Endodermal cell (in vitro differentiated cells): Measurements from ENCODE around the gene PPFIBP2. TPM values are rescaled to one million over a fixed set of nuclear protein-coding genes. Genes with fewer than 3 reads are reported as not detected.
"Not testable (repeated sequence)": the region's sequence is repeated elsewhere in the genome, so short reads cannot be mapped to it uniquely, and the experiment has no call there.

Experiments
- DNase-seq: peaks from one replicate; pipeline ENCODE4 v3.0.0-alpha.2; 2017
- H3K27ac ChIP-seq: 2 replicates; pipeline ENCODE4 v1.5.1; 2013; ENCODE audit warnings: mild to moderate bottlenecking, low read depth, low read length, moderate library complexity
- H3K27me3 ChIP-seq: 2 replicates; pipeline ENCODE4 v1.6.1; 2013; ENCODE audit warnings: mild to moderate bottlenecking, low read length, moderate library complexity; ENCODE audit not compliant: insufficient read depth, control insufficient read depth, poor library complexity, severe bottlenecking
- H3K36me3 ChIP-seq: 2 replicates; pipeline ENCODE4 v1.7.0; 2013; ENCODE audit warnings: mild to moderate bottlenecking, low read length, moderate library complexity; ENCODE audit not compliant: control insufficient read depth, insufficient read depth
- H3K4me1 ChIP-seq: one replicate; pipeline ENCODE4 v1.7.0; 2013; ENCODE audit warnings: low read length; ENCODE audit not compliant: control insufficient read depth, insufficient read depth
- H3K4me3 ChIP-seq: 2 replicates; pipeline ENCODE4 v1.5.1; 2013; ENCODE audit warnings: mild to moderate bottlenecking, low read length, moderate library complexity
- H3K9ac ChIP-seq: 2 replicates; pipeline ENCODE4 v1.6.1; 2013; ENCODE audit warnings: mild to moderate bottlenecking, low read length, moderate library complexity; ENCODE audit not compliant: poor library complexity, severe bottlenecking; ENCODE audit errors: extremely low read depth
- H3K9me3 ChIP-seq: 2 replicates; pipeline ENCODE4 v1.6.1; 2013; ENCODE audit warnings: mild to moderate bottlenecking, low read length, moderate library complexity; ENCODE audit not compliant: control insufficient read depth
- H3K27ac Mint-ChIP-seq: 2 replicates; pipeline ENCODE4 v1.8.0; 2020; ENCODE audit warnings: mixed read lengths
- H3K27me3 Mint-ChIP-seq: 2 replicates; pipeline ENCODE4 v1.8.0; 2021; ENCODE audit warnings: mild to moderate bottlenecking, mixed read lengths; ENCODE audit not compliant: insufficient read depth
- H3K36me3 Mint-ChIP-seq: 2 replicates; pipeline ENCODE4 v1.8.0; 2020; ENCODE audit warnings: low read depth, mixed read lengths
- H3K4me1 Mint-ChIP-seq: 2 replicates; pipeline ENCODE4 v1.8.0; 2020; ENCODE audit warnings: mixed read lengths
- H3K4me3 Mint-ChIP-seq: 2 replicates; pipeline ENCODE4 v1.8.0; 2020; ENCODE audit warnings: mild to moderate bottlenecking, moderate library complexity, mixed read lengths
- H3K9me3 Mint-ChIP-seq: 2 replicates; pipeline ENCODE4 v1.8.0; 2020; ENCODE audit warnings: mild to moderate bottlenecking, mixed read lengths
- WGBS, 2 experiments: methylation state at CpG; one replicate each; pipeline versions ENCODE4 v1.1.5 to v1.1.7; 2013; ENCODE audit warnings: missing lambda C conversion rate in 2 of 2, mixed read lengths in 1 of 2; ENCODE audit not compliant: insufficient coverage in 1 of 2, insufficient read length in 1 of 2; 5-methylcytosine and 5-hydroxymethylcytosine counted together
- total RNA-seq, 2 donors: library from RNA; stranded (reverse); fragmentation: NEBNext Ultra II Directional in 1 of 2; extraction: Animal tissue kit (Norgen Biotek cat#: 25700) in 1 of 2; gene quantifications; 2 replicates in 1 of 2; 3 replicates in 1 of 2; pipeline ENCODE4 v1.2.1, GENCODE V29; 2021
- TF ChIP-seq, protein P1 (sequence below): fragments of 200-600 bp; sonication (generic); conservative IDR thresholded peaks from 2 replicates; pipeline ENCODE4 v1.5.0; 2021; ENCODE audit warnings: antibody characterized with exemption, mild to moderate bottlenecking

The PPFIBP2 gene
- total RNA-seq, 2 donors from 2014 or later = 149 to 195 TPM

DNA sequence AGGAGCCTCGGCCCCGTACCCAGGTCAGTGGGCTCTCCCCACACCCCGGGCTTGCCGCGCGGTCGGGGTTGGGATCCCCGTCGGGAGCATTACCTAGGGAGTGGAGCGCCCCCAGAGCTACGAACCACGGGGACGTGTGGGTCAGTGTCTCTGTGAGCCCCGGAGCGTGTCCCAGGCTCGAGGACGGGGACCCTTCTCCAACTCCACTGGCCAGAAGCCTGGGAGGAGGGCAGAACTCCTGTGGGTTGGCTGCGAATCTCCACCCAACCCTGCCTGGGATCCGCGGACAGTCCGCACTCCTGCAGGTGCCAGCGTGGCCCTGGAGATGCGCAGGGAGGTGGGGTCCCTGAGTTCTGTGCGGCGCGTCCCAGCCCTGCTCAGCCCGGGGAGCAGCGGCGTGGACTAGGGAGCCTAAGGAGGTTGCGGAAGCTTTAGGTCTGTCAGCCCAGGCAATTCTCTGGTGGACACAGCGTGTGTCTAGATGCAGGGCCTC lies 346 bp downstream of the PPFIBP2 start:
- H3K9ac ChIP-seq = peak overlapping the region; percentile 47
- no peak for DNase-seq

DNA sequence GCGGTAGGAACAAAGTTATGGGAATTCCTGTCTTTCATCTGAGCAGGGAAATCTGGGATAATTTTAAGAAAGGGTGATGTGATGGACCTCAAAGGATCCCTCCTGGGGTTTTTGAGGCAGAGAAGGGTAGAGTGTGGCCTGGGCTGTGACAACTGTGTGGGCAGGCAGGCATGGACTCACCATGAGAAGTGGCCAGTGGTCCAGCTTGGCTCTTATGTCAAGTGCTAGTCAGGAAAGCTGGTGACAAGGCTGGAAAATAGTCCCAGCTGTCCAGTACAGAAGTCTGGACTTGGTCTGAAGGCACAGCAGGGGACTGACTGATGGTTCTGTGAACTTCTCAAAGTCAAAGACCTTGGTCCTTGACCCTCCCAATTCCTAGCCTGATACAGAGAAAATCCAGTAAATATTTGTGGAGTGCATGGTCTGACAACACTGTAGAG lies 1.7 kb downstream of the PPFIBP2 start:
- Mint-ChIP-seq H3K4me3 (peak overlapping the region; percentile 17), H3K27me3 (peaks cover 25% of the 10 kb centered on the region), H3K27ac (no peak overlapping the region), H3K36me3 (no peaks in the 10 kb centered on the region), H3K4me1 (peaks cover 39% of the 10 kb centered on the region), H3K9me3 (no peaks in the 10 kb centered on the region)
- peaks cover 7% of the 10 kb centered on the region for H3K27me3 ChIP-seq
- WGBS, 2 experiments = 93 to 100% methylated on average over 1 of the region's 1 CpG
- no peak overlapping the region for H3K9ac ChIP-seq
- TF ChIP-seq, protein P1, sequence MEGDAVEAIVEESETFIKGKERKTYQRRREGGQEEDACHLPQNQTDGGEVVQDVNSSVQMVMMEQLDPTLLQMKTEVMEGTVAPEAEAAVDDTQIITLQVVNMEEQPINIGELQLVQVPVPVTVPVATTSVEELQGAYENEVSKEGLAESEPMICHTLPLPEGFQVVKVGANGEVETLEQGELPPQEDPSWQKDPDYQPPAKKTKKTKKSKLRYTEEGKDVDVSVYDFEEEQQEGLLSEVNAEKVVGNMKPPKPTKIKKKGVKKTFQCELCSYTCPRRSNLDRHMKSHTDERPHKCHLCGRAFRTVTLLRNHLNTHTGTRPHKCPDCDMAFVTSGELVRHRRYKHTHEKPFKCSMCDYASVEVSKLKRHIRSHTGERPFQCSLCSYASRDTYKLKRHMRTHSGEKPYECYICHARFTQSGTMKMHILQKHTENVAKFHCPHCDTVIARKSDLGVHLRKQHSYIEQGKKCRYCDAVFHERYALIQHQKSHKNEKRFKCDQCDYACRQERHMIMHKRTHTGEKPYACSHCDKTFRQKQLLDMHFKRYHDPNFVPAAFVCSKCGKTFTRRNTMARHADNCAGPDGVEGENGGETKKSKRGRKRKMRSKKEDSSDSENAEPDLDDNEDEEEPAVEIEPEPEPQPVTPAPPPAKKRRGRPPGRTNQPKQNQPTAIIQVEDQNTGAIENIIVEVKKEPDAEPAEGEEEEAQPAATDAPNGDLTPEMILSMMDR = no peak
- no peak overlapping the region for H3K27ac ChIP-seq
- peaks cover 12% of the 10 kb centered on the region for H3K4me1 ChIP-seq
- no peaks in the 10 kb centered on the region for H3K9me3 ChIP-seq
- no peak for DNase-seq
- peak overlapping the region; percentile 89 for H3K4me3 ChIP-seq
- no peaks in the 10 kb centered on the region for H3K36me3 ChIP-seq

More for the DNA sequence above, 346 bp downstream of the PPFIBP2 start:
- Mint-ChIP-seq H3K27ac (no peak overlapping the region), H3K9me3 (no peaks in the 10 kb centered on the region), H3K4me1 (peaks cover 46% of the 10 kb centered on the region), H3K36me3 (no peaks in the 10 kb centered on the region), H3K4me3 (peak overlapping the region; percentile 77), H3K27me3 (peaks cover 25% of the 10 kb centered on the region)
- TF ChIP-seq, protein P1 = no peak
- no peaks in the 10 kb centered on the region for H3K36me3 ChIP-seq
- peaks cover 19% of the 10 kb centered on the region for H3K4me1 ChIP-seq
- H3K4me3 ChIP-seq = peak overlapping the region; percentile 89
- 2 to 8% methylated on average over 21 to 31 of the region's 31 CpGs for WGBS, 2 experiments
- no peak overlapping the region for H3K27ac ChIP-seq
- no peaks in the 10 kb centered on the region for H3K9me3 ChIP-seq
- H3K27me3 ChIP-seq = peaks cover 7% of the 10 kb centered on the region

DNA sequence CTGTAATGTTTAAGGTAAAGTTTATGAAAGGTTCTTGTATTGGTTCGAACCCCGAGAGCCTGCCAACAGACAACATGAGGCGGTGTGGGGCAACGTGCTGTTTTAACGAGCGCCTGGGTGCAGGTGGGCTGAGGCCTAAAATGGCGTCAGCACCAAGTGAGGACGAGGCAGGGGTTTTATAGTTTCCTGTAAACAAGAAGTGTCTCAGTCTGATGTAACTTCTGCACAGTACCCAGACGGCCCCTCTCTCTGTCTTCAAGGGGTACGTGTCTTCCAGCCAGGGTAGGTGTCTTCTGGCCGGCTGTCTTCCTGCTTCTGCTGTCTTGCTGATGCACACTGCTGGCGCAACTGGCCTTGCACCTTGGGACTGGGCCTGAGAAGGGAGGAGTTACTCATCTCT lies 2.7 kb downstream of the PPFIBP2 start:
- no peak overlapping the region for H3K4me3 Mint-ChIP-seq

DNA sequence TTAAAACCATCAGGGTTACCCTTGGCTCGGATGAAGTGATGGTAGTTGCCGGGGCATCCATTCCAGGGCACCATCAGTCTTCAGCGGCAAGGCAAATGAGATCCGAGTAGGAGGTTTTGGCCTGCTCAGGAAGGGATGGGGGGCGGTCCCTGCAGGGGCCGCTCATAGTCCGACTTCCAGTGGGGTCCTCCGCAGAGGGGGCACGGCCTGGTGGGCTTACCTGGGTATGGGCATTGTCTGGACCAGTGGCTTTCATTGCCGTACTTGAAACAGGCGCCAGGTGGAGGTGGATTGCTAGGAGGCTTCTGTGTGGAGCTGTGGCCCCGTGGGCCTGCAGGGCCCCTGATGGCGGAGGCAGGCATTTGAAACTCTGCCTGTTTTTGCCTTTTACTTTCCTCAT lies 3.9 kb downstream of the PPFIBP2 start:
- not testable (repeated sequence) for H3K4me3 ChIP-seq, H3K36me3 Mint-ChIP-seq, H3K27me3 ChIP-seq, H3K9me3 ChIP-seq, H3K4me1 ChIP-seq, H3K9ac ChIP-seq, H3K9me3 Mint-ChIP-seq, H3K4me3 Mint-ChIP-seq, H3K36me3 ChIP-seq, DNase-seq, H3K27ac ChIP-seq, H3K27ac Mint-ChIP-seq
- WGBS, 2 experiments = 94% methylated on average over 13 of the region's 13 CpGs; no CpG with 5 or more reads in 1 of the 2 experiments
- Mint-ChIP-seq H3K4me1 (peaks cover 25% of the 10 kb centered on the region), H3K27me3 (peaks cover 25% of the 10 kb centered on the region)

More for the DNA sequence above, 2.7 kb downstream of the PPFIBP2 start:
- Histone ChIP-seq H3K9ac (no peak overlapping the region), H3K27ac (no peak overlapping the region), H3K36me3 (no peaks in the 10 kb centered on the region), H3K9me3 (no peaks in the 10 kb centered on the region), H3K4me1 (peaks cover 18% of the 10 kb centered on the region), H3K27me3 (peaks cover 7% of the 10 kb centered on the region), H3K4me3 (peak overlapping the region; percentile 89)
- no peak for DNase-seq
- Mint-ChIP-seq H3K4me1 (peaks cover 35% of the 10 kb centered on the region), H3K27ac (no peak overlapping the region), H3K36me3 (no peaks in the 10 kb centered on the region), H3K27me3 (peaks cover 25% of the 10 kb centered on the region), H3K9me3 (no peaks in the 10 kb centered on the region)
- TF ChIP-seq, protein P1 = no peak
- WGBS, 2 experiments = 94 to 99% methylated on average over 9 to 12 of the region's 12 CpGs
